ENCODE results near the gene CR2.

DNA sequence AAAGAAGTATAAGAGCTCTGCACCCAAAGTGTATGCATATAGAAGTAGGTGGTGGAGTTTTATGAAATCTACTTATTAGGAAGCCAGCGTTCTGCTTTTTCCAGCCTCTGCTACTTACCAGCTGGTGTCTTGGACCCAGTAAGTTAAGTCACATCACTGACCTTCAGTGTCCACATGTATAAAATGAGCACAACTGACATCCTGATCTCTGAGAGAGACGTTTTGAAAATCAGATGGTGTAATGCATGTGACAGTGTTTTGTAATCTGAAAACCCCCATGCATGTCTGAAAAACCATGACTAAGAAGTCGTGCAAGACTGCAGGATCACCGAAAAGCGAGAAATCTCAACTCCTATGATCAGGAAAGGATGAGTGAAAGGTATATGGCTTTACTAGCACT is 43.8 kb downstream of the CR2 start:
- TF ChIP-seq EZH2 (IDR thresholded peaks at IDR 0.05; ENCODE audit: low read length) = no peak
- TF ChIP-seq CTCF (optimal IDR thresholded peaks at IDR 0.05 in 1 of 3, IDR thresholded peaks at IDR 0.05 in 1 of 3, conservative IDR thresholded peaks at IDR 0.05 in 1 of 3; ENCODE audit: extremely low read depth in 1 of 3, insufficient read depth in 2 of 3, low read length in 3 of 3) = no peak

Measured in keratinocyte (primary cell).